Smooth muscle cell (in vitro differentiated cells): ENCODE results near the gene LRIG3. TPM values are rescaled to one million over a fixed set of nuclear protein-coding genes. Genes with fewer than 3 reads are reported as not detected.

ENCODE experiments used
- DNase-seq: peaks from one replicate; lab custom pipeline; 2025; ENCODE audit not compliant: unreplicated experiment; lab: John Stamatoyannopoulos, UW
- H2AFZ ChIP-seq: fragments of 200-600 bp; sonication (generic); 2 replicates; pipeline ENCODE4 v1.6.0; 2016; ENCODE audit warnings: antibody characterized with exemption, low read depth, mild to moderate bottlenecking
- H3F3A ChIP-seq: fragments of 200-600 bp; sonication (generic); 2 replicates; pipeline ENCODE4 v1.6.0; 2017; ENCODE audit warnings: antibody characterized with exemption, low read depth
- H3K27ac ChIP-seq: fragments of 200-600 bp; sonication (generic); 2 replicates; pipeline ENCODE4 v1.5.1; 2016; ENCODE audit warnings: low read depth, mild to moderate bottlenecking
- H3K27me3 ChIP-seq: fragments of 200-600 bp; sonication (generic); 2 replicates; pipeline ENCODE4 v1.6.1; 2016; ENCODE audit warnings: low read depth, mild to moderate bottlenecking
- H3K36me3 ChIP-seq: fragments of 200-600 bp; sonication (generic); 2 replicates; pipeline ENCODE4 v1.5.1; 2016; ENCODE audit warnings: low read depth
- H3K4me1 ChIP-seq: fragments of 200-600 bp; sonication (generic); 2 replicates; pipeline ENCODE4 v1.5.1; 2016; ENCODE audit warnings: low read depth
- H3K4me2 ChIP-seq: fragments of 200-600 bp; sonication (generic); 2 replicates; pipeline ENCODE4 v1.6.0; 2016; ENCODE audit warnings: mild to moderate bottlenecking
- H3K4me3 ChIP-seq: fragments of 200-600 bp; sonication (generic); 2 replicates; pipeline ENCODE4 v1.5.1; 2016; ENCODE audit warnings: mild to moderate bottlenecking
- H3K79me2 ChIP-seq: fragments of 200-600 bp; sonication (generic); 2 replicates; pipeline ENCODE4 v1.6.0; 2016; ENCODE audit warnings: low read depth, mild to moderate bottlenecking
- H3K9ac ChIP-seq: fragments of 200-600 bp; sonication (generic); 2 replicates; pipeline ENCODE4 v1.6.0; 2016; ENCODE audit warnings: low read depth
- H3K9me3 ChIP-seq: fragments of 200-600 bp; sonication (generic); replicated peaks from 2 replicates; pipeline ENCODE4 v1.5.1; 2016; ENCODE audit warnings: low read depth
- H4K20me1 ChIP-seq: fragments of 200-600 bp; sonication (generic); 2 replicates; pipeline ENCODE4 v1.6.0; 2016; ENCODE audit warnings: low read depth
- WGBS: methylation state at CpG from one replicate; pipeline ENCODE4 v1.1.7; 2016; ENCODE audit warnings: low lambda C conversion rate; 5-methylcytosine and 5-hydroxymethylcytosine counted together
- polyA plus RNA-seq: library from polyadenylated mRNA; unstranded; fragments of >200 nt; fragmentation: Nextera tagmentation; extraction: Ambion mirVana; gene quantifications from 2 replicates; pipeline ENCODE4 v1.2.1, GENCODE V29; 2016
- total RNA-seq: library from RNA; depleted of rRNA; stranded (reverse); fragments of >200 nt; gene quantifications from 2 replicates; pipeline ENCODE4 v1.2.3, GENCODE V29; 2014
- TF ChIP-seq, protein P1 (sequence below): fragments of 200-600 bp; sonication (generic); IDR thresholded peaks from 2 replicates; pipeline ENCODE4 v1.5.1; 2017; ENCODE audit warnings: borderline replicate concordance, mild to moderate bottlenecking, antibody characterized with exemption; ENCODE audit not compliant: insufficient read depth, poor library complexity, severe bottlenecking

LRIG3 gene
- total and polyA plus RNA-seq, 2 experiments from 2014 or later, result 6.7 to 22.4 TPM

GRCh38 chr12:58925111-58925611, 4.9 kb upstream of the LRIG3 start:
- H3K9ac ChIP-seq, result no peak overlapping the region
- no peak overlapping the region for H3K4me2 ChIP-seq
- no peaks in the 10 kb centered on the region for H3K9me3 ChIP-seq
- H3K27me3 ChIP-seq, result peaks cover 52% of the 10 kb centered on the region
- no peak overlapping the region for H3K4me3 ChIP-seq
- H3K27ac ChIP-seq, result no peak overlapping the region
- H3K79me2 ChIP-seq, result no peaks in the 10 kb centered on the region
- no peak for DNase-seq
- TF ChIP-seq, protein P1, sequence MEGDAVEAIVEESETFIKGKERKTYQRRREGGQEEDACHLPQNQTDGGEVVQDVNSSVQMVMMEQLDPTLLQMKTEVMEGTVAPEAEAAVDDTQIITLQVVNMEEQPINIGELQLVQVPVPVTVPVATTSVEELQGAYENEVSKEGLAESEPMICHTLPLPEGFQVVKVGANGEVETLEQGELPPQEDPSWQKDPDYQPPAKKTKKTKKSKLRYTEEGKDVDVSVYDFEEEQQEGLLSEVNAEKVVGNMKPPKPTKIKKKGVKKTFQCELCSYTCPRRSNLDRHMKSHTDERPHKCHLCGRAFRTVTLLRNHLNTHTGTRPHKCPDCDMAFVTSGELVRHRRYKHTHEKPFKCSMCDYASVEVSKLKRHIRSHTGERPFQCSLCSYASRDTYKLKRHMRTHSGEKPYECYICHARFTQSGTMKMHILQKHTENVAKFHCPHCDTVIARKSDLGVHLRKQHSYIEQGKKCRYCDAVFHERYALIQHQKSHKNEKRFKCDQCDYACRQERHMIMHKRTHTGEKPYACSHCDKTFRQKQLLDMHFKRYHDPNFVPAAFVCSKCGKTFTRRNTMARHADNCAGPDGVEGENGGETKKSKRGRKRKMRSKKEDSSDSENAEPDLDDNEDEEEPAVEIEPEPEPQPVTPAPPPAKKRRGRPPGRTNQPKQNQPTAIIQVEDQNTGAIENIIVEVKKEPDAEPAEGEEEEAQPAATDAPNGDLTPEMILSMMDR, result no peak
- H3K4me1 ChIP-seq, result peaks cover 10% of the 10 kb centered on the region
- WGBS, result 6% methylated on average over 1 of the region's 1 CpG
- H2AFZ ChIP-seq, result no peak overlapping the region
- H3K36me3 ChIP-seq, result no peaks in the 10 kb centered on the region
- no peaks in the 10 kb centered on the region for H4K20me1 ChIP-seq
- peaks cover 2% of the 10 kb centered on the region for H3F3A ChIP-seq

GRCh38 chr12:58924652-58925051, 4.3 kb upstream of the LRIG3 start:
- Histone ChIP-seq H3K9ac (no peak overlapping the region), H3K4me1 (peaks cover 10% of the 10 kb centered on the region), H4K20me1 (no peaks in the 10 kb centered on the region), H2AFZ (no peak overlapping the region), H3K4me2 (no peak overlapping the region), H3K4me3 (no peak overlapping the region), H3K36me3 (no peaks in the 10 kb centered on the region), H3K79me2 (no peaks in the 10 kb centered on the region), H3K27ac (no peak overlapping the region), H3K27me3 (peaks cover 52% of the 10 kb centered on the region), H3K9me3 (no peaks in the 10 kb centered on the region), H3F3A (peaks cover 2% of the 10 kb centered on the region)
- TF ChIP-seq, protein P1, result no peak
- no peak for DNase-seq
- WGBS, result 100% methylated on average over 1 of the region's 1 CpG

DNA sequence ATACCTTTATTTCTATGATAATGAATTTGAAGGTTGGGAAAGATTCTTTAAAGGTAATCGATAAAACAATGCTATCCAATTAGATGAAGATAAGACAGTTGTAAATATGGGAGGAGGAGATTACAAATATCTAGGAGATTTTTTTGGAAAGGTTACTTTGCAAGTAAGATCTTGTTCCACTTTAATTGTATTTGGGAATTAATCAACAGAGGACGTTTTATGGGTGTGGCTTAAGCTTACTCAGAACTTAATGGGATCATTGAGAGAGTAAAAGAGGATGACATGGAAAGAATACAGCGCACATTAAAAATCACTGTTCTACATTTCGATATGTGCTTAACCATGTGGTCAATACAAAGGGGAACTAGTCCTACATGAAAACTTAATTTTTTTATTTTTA, 3.5 kb upstream of the LRIG3 start:
- H3K36me3 ChIP-seq, result no peaks in the 10 kb centered on the region
- H4K20me1 ChIP-seq, result no peaks in the 10 kb centered on the region
- H3K9me3 ChIP-seq, result no peaks in the 10 kb centered on the region
- no peak overlapping the region for H3K27ac ChIP-seq
- H3K27me3 ChIP-seq, result peaks cover 43% of the 10 kb centered on the region
- no peak for DNase-seq
- TF ChIP-seq, protein P1, result no peak
- no peak overlapping the region for H3K9ac ChIP-seq
- H3K4me3 ChIP-seq, result no peak overlapping the region
- WGBS, result 90% methylated on average over 4 of the region's 4 CpGs
- peaks cover 10% of the 10 kb centered on the region for H3K4me1 ChIP-seq
- H3F3A ChIP-seq, result peaks cover 2% of the 10 kb centered on the region
- H3K79me2 ChIP-seq, result no peaks in the 10 kb centered on the region
- H2AFZ ChIP-seq, result no peak overlapping the region
- H3K4me2 ChIP-seq, result no peak overlapping the region

DNA sequence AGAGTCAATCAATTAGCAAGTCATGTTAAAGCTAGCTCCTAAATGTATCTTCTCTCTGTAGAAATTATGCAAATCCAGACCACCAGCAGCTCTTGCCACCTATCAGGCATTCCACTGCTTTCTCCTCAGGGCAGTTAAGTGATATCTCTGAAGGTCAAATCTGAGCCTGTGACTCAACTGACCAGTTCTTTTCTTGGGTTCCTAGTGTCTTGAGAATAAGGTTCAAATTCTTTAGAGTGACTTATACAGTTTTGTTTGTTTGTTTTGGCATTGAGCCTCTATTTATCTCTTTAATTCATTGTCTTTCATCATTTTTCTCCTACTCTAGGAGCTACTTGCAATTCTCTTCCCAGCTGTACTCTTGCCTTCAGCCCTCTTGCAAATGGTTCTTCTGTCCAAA, 2.5 kb upstream of the LRIG3 start:
- no peak overlapping the region for H3K4me3 ChIP-seq
- H3K4me2 ChIP-seq, result no peak overlapping the region
- no peak overlapping the region for H3K9ac ChIP-seq
- no peaks in the 10 kb centered on the region for H3K36me3 ChIP-seq
- H3F3A ChIP-seq, result peaks cover 2% of the 10 kb centered on the region
- H2AFZ ChIP-seq, result no peak overlapping the region
- no peak overlapping the region for H3K27ac ChIP-seq
- no peaks in the 10 kb centered on the region for H3K79me2 ChIP-seq
- H4K20me1 ChIP-seq, result no peaks in the 10 kb centered on the region
- peaks cover 34% of the 10 kb centered on the region for H3K27me3 ChIP-seq
- H3K4me1 ChIP-seq, result peaks cover 11% of the 10 kb centered on the region
- DNase-seq, result no peak
- TF ChIP-seq, protein P1, result no peak
- H3K9me3 ChIP-seq, result no peaks in the 10 kb centered on the region
